ENCODE results near the gene KLHL12.
"Not testable (repeated sequence)": the region's sequence is repeated elsewhere in the genome, so short reads cannot be mapped to it uniquely, and the experiment has no call there.

KLHL12 gene

DNA sequence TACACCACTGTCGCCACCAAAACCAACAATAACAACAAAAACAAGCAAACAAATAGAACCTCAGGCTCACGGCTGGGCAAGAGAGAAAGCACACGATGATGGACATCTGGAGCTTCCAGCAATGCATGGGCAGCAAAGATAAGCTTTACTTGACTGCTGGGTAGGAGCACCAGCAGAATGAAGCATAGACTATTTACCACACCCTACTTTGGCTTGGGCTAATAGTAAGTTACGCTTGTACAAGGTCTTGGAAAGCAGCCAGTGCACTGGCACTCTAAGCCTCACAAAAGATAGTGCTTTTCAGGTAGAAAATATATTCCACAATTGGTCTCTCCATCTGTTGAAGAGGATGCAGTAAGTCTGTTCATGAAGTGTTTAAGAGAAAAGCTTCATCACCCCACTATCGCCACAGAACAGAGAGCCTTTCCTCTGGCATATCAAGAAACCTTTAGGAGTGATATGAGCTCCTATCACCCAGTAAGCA is 17.4 kb upstream of the KLHL12 start:
- no peaks in the 10 kb centered on the region for H3K4me1 ChIP-seq
- H3K9ac ChIP-seq, result no peak overlapping the region
- TF ChIP-seq, protein P1, sequence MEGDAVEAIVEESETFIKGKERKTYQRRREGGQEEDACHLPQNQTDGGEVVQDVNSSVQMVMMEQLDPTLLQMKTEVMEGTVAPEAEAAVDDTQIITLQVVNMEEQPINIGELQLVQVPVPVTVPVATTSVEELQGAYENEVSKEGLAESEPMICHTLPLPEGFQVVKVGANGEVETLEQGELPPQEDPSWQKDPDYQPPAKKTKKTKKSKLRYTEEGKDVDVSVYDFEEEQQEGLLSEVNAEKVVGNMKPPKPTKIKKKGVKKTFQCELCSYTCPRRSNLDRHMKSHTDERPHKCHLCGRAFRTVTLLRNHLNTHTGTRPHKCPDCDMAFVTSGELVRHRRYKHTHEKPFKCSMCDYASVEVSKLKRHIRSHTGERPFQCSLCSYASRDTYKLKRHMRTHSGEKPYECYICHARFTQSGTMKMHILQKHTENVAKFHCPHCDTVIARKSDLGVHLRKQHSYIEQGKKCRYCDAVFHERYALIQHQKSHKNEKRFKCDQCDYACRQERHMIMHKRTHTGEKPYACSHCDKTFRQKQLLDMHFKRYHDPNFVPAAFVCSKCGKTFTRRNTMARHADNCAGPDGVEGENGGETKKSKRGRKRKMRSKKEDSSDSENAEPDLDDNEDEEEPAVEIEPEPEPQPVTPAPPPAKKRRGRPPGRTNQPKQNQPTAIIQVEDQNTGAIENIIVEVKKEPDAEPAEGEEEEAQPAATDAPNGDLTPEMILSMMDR (IDR thresholded peaks at IDR 0.05), result no peak
- no peaks in the 10 kb centered on the region for H3K27me3 ChIP-seq (ENCODE audit: control insufficient read depth, insufficient read depth, low read length)
- no peaks in the 10 kb centered on the region for H3K9me3 ChIP-seq (ENCODE audit: control insufficient read depth, low read length)
- H3K27ac ChIP-seq, result no peak overlapping the region
- H3K79me2 ChIP-seq, result no peaks in the 10 kb centered on the region
- H3K4me3 ChIP-seq (ENCODE audit: low read depth, low read length), result no peak overlapping the region
- no peaks in the 10 kb centered on the region for H3K36me3 ChIP-seq (ENCODE audit: control insufficient read depth, insufficient read depth, low read length)
- H2AFZ ChIP-seq, result no peak overlapping the region
- no peak overlapping the region for H3K4me2 ChIP-seq (ENCODE audit: low read length)

DNA sequence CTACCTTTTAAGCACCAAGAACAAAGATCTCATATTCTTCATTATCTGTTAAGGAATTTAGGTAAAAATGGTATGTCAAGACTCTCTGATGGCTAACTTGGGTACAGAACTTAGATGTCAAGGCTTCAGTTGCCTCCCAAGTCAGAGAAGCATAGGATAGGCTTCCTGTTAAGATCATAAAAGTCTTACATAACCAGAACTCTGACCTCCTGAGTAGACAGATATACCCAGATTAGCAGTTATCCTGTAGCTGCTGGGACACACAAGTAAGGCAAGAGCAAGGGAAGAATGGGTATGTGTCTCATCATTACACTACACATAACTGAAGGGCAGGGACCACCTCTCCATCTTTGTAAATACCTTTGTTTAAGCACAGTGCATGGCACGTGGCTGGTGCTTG is 15.4 kb upstream of the KLHL12 start:
- Histone ChIP-seq H3K9ac (no peak overlapping the region), H3K4me2 (ENCODE audit: low read length) (no peak overlapping the region), H3K27me3 (ENCODE audit: control insufficient read depth, insufficient read depth, low read length) (no peaks in the 10 kb centered on the region), H3K79me2 (no peaks in the 10 kb centered on the region), H3K4me1 (no peaks in the 10 kb centered on the region), H3K4me3 (ENCODE audit: low read depth, low read length) (no peak overlapping the region), H3K36me3 (ENCODE audit: control insufficient read depth, insufficient read depth, low read length) (no peaks in the 10 kb centered on the region), H3K9me3 (ENCODE audit: control insufficient read depth, low read length) (no peaks in the 10 kb centered on the region), H2AFZ (no peak overlapping the region), H3K27ac (no peak overlapping the region)
- TF ChIP-seq, protein P1 (IDR thresholded peaks at IDR 0.05), result no peak

DNA sequence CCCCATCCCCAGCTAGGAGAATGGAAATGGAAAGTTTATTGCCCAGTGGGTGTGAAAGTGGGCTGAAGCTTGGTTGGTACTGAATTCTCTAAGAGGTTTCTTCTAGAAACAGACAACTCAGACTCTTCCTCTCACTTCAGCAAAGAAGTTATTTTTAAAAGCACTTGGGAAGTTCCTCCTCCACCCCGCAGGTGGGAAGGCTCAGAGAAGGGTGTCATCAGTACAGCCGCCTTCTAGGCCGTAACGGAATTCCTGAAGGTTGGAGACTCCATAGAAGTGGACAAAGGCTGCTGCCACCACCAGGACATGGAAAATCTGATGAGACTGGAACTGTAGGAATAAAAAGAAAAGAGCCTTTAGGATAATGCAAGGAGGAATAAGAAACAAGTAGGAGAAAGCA is 14.3 kb upstream of the KLHL12 start:
- TF ChIP-seq, protein P1 (IDR thresholded peaks at IDR 0.05), result no peak
- H3K36me3 ChIP-seq (ENCODE audit: control insufficient read depth, insufficient read depth, low read length), result no peaks in the 10 kb centered on the region

DNA sequence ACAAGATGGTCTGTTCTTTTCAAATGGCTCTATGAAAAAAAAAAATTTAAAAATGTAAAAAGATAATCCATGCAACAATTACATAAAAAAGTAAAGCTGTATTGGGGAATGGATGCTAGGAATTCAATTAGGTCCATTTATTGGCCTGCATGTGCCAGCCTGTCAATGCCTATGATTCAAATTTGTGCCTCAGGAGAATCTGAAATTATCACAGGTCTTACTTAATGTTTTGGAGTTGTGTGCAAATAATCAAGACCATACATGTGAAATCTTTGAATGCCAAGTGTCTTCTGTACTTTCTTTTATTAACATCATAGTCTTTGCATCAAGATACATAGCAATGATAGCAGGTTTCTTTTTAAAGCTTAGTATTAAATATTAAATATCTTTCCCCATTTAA is 13.5 kb upstream of the KLHL12 start:
- no peak overlapping the region for H2AFZ ChIP-seq
- no peaks in the 10 kb centered on the region for H3K4me1 ChIP-seq
- H3K27ac ChIP-seq, result no peak overlapping the region
- no peaks in the 10 kb centered on the region for H3K27me3 ChIP-seq (ENCODE audit: control insufficient read depth, insufficient read depth, low read length)
- no peaks in the 10 kb centered on the region for H3K9me3 ChIP-seq (ENCODE audit: control insufficient read depth, low read length)
- H3K4me3 ChIP-seq (ENCODE audit: low read depth, low read length), result no peak overlapping the region
- no peak overlapping the region for H3K4me2 ChIP-seq (ENCODE audit: low read length)
- H3K79me2 ChIP-seq, result no peaks in the 10 kb centered on the region
- no peaks in the 10 kb centered on the region for H3K36me3 ChIP-seq (ENCODE audit: control insufficient read depth, insufficient read depth, low read length)
- TF ChIP-seq, protein P1 (IDR thresholded peaks at IDR 0.05), result no peak
- H3K9ac ChIP-seq, result no peak overlapping the region

More for the DNA sequence above, 14.3 kb upstream of the KLHL12 start:
- no peak overlapping the region for H3K9ac ChIP-seq
- H2AFZ ChIP-seq, result no peak overlapping the region
- no peaks in the 10 kb centered on the region for H3K9me3 ChIP-seq (ENCODE audit: control insufficient read depth, low read length)
- H3K27ac ChIP-seq, result no peak overlapping the region
- no peak overlapping the region for H3K4me3 ChIP-seq (ENCODE audit: low read depth, low read length)
- H3K27me3 ChIP-seq (ENCODE audit: control insufficient read depth, insufficient read depth, low read length), result no peaks in the 10 kb centered on the region
- H3K4me2 ChIP-seq (ENCODE audit: low read length), result no peak overlapping the region
- H3K4me1 ChIP-seq, result no peaks in the 10 kb centered on the region
- H3K79me2 ChIP-seq, result no peaks in the 10 kb centered on the region

DNA sequence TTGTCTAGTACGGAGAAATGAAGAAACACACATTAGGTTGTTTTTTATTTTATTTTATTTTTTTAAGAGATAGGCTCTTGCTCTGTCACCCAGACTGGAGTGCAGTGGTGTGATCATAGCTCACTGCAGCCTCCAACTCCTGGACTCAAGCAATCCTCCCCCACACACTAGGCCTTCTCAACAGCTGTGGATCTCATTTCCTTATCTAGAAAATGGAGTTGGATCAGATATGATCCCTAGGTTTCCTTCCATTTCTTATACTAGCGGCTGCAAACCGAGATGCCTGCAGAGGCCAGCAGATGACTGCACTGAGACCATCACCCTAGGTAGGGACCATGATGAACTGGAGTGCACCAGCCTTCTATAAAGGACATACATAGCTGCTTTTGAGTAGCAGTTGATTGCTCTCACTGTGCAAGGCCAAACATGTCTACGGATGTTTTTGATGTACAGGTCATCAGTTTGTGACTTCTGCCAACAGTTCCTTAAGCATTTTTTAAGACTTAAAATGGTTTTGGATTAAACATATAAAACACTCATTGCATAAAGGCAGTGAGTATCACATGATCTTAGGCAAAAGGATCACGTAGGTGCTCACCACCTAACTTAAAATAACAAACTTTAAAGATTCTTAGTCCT is 11.4 kb upstream of the KLHL12 start:
- no peaks in the 10 kb centered on the region for H3K9me3 ChIP-seq (ENCODE audit: control insufficient read depth, low read length)
- no peak overlapping the region for H3K4me2 ChIP-seq (ENCODE audit: low read length)
- no peaks in the 10 kb centered on the region for H3K4me1 ChIP-seq
- no peak overlapping the region for H3K4me3 ChIP-seq (ENCODE audit: low read depth, low read length)
- no peak overlapping the region for H3K27ac ChIP-seq
- H3K27me3 ChIP-seq (ENCODE audit: control insufficient read depth, insufficient read depth, low read length), result no peaks in the 10 kb centered on the region
- H3K79me2 ChIP-seq, result no peaks in the 10 kb centered on the region
- no peak overlapping the region for H2AFZ ChIP-seq
- H3K36me3 ChIP-seq (ENCODE audit: control insufficient read depth, insufficient read depth, low read length), result no peaks in the 10 kb centered on the region
- TF ChIP-seq, protein P1 (IDR thresholded peaks at IDR 0.05), result no peak
- no peak overlapping the region for H3K9ac ChIP-seq

DNA sequence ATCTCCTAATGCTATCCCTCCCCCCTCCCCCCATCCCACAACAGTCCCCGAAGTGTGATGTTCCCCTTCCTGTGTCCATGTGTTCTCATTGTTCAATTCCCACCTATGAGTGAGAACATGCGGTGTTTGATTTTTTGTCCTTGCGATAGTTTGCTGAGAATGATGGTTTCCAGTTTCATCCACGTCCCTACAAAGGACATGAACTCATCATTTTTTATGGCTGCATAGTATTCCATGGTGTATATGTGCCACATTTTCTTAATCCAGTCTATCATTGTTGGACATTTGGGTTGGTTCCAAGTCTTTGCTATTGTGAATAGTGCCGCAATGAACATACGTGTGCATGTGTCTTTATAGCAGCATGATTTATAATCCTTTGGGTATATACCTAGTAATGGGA is 9.4 kb upstream of the KLHL12 start:
- not testable (repeated sequence) for H3K36me3 ChIP-seq (ENCODE audit: control insufficient read depth, insufficient read depth, low read length); H3K4me3 ChIP-seq (ENCODE audit: low read depth, low read length); H3K4me2 ChIP-seq (ENCODE audit: low read length); H3K27me3 ChIP-seq (ENCODE audit: control insufficient read depth, insufficient read depth, low read length); H3K9me3 ChIP-seq (ENCODE audit: control insufficient read depth, low read length); H3K79me2 ChIP-seq; H2AFZ ChIP-seq; H3K9ac ChIP-seq; H3K4me1 ChIP-seq; H3K27ac ChIP-seq

Data from parathyroid adenoma (tissue), 2 donors.